SK-N-SH (cell line): ENCODE results near the gene DHRSX. TPM values are rescaled to one million over a fixed set of nuclear protein-coding genes. Genes with fewer than 3 reads are reported as not detected.

Experiments used
- CTCF ChIA-PET: fragments of 300-600, 350-600 bp; formaldehyde crosslinking; extraction: SDS; loops from one replicate; lab custom pipeline; 2021; lab: Yijun Ruan, JAX
- POLR2A ChIA-PET: fragments of 350-600 bp; sonication (Branson Sonifier 250); formaldehyde crosslinking; extraction: SDS; loops from one replicate; lab custom pipeline; 2020; ENCODE audit warnings: antibody characterized with exemption, inconsistent platforms; lab: Yijun Ruan, JAX
- DNase-seq: peaks from one replicate; pipeline ENCODE4 v3.0.0; 2012
- H2AFZ ChIP-seq: fragments of 200-600 bp; sonication (generic); 2 replicates; pipeline ENCODE4 v1.8.1; 2016; ENCODE audit warnings: antibody characterized with exemption, mild to moderate bottlenecking, low read depth
- H3F3A ChIP-seq: fragments of 200-600 bp; sonication (generic); replicated peaks from 2 replicates; pipeline ENCODE3; 2016; ENCODE audit warnings: antibody characterized with exemption, mild to moderate bottlenecking; ENCODE audit not compliant: insufficient read depth
- H3K27ac ChIP-seq, 2 experiments: fragments of 200-500 bp in 1 of 2; fragments of 200-600 bp in 1 of 2; sonication (Bioruptor generic) in 1 of 2; sonication (generic), shearing (Covaris generic) in 1 of 2; 2 replicates each; pipeline versions ENCODE4 v1.5.1 to v1.6.1; 2014 to 2016; ENCODE audit warnings: low read depth in 2 of 2, inconsistent platforms in 1 of 2, low read length in 1 of 2, mild to moderate bottlenecking in 1 of 2, mixed read lengths in 1 of 2
- H3K27me3 ChIP-seq: fragments of 200-600 bp; sonication (generic), shearing (Covaris generic); 2 replicates; pipeline ENCODE4 v1.6.1; 2016; ENCODE audit warnings: mixed run types; ENCODE audit not compliant: insufficient read depth
- H3K36me3 ChIP-seq, 2 experiments: fragments of 200-500 bp in 1 of 2; fragments of 200-600 bp in 1 of 2; sonication (Bioruptor generic) in 1 of 2; sonication (generic) in 1 of 2; replicated peaks in 1 of 2; 2 replicates each; pipeline versions ENCODE3 to v1.5.1; 2014 to 2016; ENCODE audit warnings: low read length in 1 of 2, mild to moderate bottlenecking in 1 of 2; ENCODE audit not compliant: insufficient read depth in 2 of 2, control insufficient read depth in 1 of 2
- H3K4me1 ChIP-seq, 2 experiments: fragments of 200-500 bp in 1 of 2; fragments of 200-600 bp in 1 of 2; sonication (Bioruptor generic) in 1 of 2; sonication (generic), shearing (Covaris generic) in 1 of 2; 2 replicates each; pipeline versions ENCODE4 v1.5.1 to v1.6.1; 2014 to 2016; ENCODE audit warnings: low read depth in 1 of 2, low read length in 1 of 2, mixed run types in 1 of 2; ENCODE audit not compliant: insufficient read depth in 2 of 2, control insufficient read depth in 1 of 2
- H3K4me2 ChIP-seq: fragments of 200-600 bp; sonication (generic), shearing (Covaris generic); 2 replicates; pipeline ENCODE4 v1.6.1; 2017; ENCODE audit warnings: mixed run types
- H3K4me3 ChIP-seq, 2 experiments: fragments of 200-500 bp in 1 of 2; fragments of 200-600 bp in 1 of 2; sonication (Bioruptor generic) in 1 of 2; sonication (generic), shearing (Covaris generic) in 1 of 2; 2 replicates each; pipeline versions ENCODE4 v1.5.1 to v1.8.1; 2014 to 2016; ENCODE audit warnings: low read depth in 2 of 2, inconsistent platforms in 1 of 2, low read length in 1 of 2, mild to moderate bottlenecking in 1 of 2, mixed read lengths in 1 of 2, moderate library complexity in 1 of 2
- H3K79me2 ChIP-seq: fragments of 200-600 bp; sonication (generic); 2 replicates; pipeline ENCODE4 v1.8.1; 2017; ENCODE audit warnings: mild to moderate bottlenecking; ENCODE audit not compliant: insufficient read depth
- H3K9ac ChIP-seq: fragments of 200-600 bp; sonication (generic); 2 replicates; pipeline ENCODE4 v1.6.1; 2017; ENCODE audit warnings: mixed run types
- H3K9me2 ChIP-seq: fragments of 200-600 bp; sonication (generic); 2 replicates; pipeline ENCODE4 v1.6.1; 2017; ENCODE audit warnings: mixed run types
- H3K9me3 ChIP-seq: fragments of 200-600 bp; sonication (generic); 2 replicates; pipeline ENCODE4 v1.6.1; 2017; ENCODE audit warnings: mixed run types, mild to moderate bottlenecking, moderate library complexity
- H4K20me1 ChIP-seq: fragments of 200-600 bp; sonication (generic); 2 replicates; pipeline ENCODE4 v1.6.1; 2017; ENCODE audit warnings: mild to moderate bottlenecking, mixed run types; ENCODE audit not compliant: insufficient read depth
- EZH2phosphoT487 ChIP-seq: fragments of 200-600 bp; sonication (generic); IDR thresholded peaks from 2 replicates; pipeline ENCODE4 v1.6.1; 2017; ENCODE audit warnings: low read depth, mixed run types, mild to moderate bottlenecking, antibody characterized with exemption, moderate library complexity, borderline replicate concordance
- FOXM1 ChIP-seq: IDR thresholded peaks from 2 replicates; pipeline ENCODE4 v1.4.0; 2012; ENCODE audit warnings: low read depth, mild to moderate bottlenecking
- GABPA ChIP-seq: IDR thresholded peaks from 2 replicates; pipeline ENCODE4 v1.4.0; 2012; ENCODE audit warnings: low read depth, mild to moderate bottlenecking
- IRF3 ChIP-seq: fragments of 150-350 bp; IDR thresholded peaks from 2 replicates; pipeline ENCODE4 v1.6.1; 2016; ENCODE audit warnings: mild to moderate bottlenecking, low read depth, low read length
- NFIC ChIP-seq: IDR thresholded peaks from 2 replicates; pipeline ENCODE4 v1.4.0; 2012; ENCODE audit warnings: borderline replicate concordance
- POLR2AphosphoS5 ChIP-seq: IDR thresholded peaks from 2 replicates; pipeline ENCODE4 v1.6.1; 2012; ENCODE audit warnings: low read depth, low read length
- RAD21 ChIP-seq: IDR thresholded peaks from 2 replicates; pipeline ENCODE4 v1.6.1; 2012; ENCODE audit warnings: mild to moderate bottlenecking, low read length
- RXRA ChIP-seq: IDR thresholded peaks from 2 replicates; pipeline ENCODE4 v1.4.0; 2012; ENCODE audit warnings: low read depth, mild to moderate bottlenecking, borderline replicate concordance
- WGBS: methylation state at CpG from one replicate; pipeline ENCODE4 v1.1.6; 2017; ENCODE audit warnings: low lambda C conversion rate; 5-methylcytosine and 5-hydroxymethylcytosine counted together
- polyA plus RNA-seq, 3 experiments: library from polyadenylated mRNA; depleted of rRNA; stranded (reverse); fragments of >200 nt; gene quantifications; 2 replicates each; pipeline ENCODE4 v1.2.3, GENCODE V29; 2012
- TF ChIP-seq, protein P1 (sequence below): IDR thresholded peaks from 2 replicates; pipeline ENCODE4 v1.4.0; 2012; ENCODE audit warnings: low read depth, borderline replicate concordance
- TF ChIP-seq, protein P2 (sequence below): fragments of 200-600 bp; sonication (generic); IDR thresholded peaks from 2 replicates; pipeline ENCODE4 v1.6.1; 2017; ENCODE audit warnings: antibody characterized with exemption, mild to moderate bottlenecking, moderate library complexity
- TF ChIP-seq, protein P3 (sequence below): IDR thresholded peaks from 2 replicates; pipeline ENCODE4; 2012

The DHRSX gene
- polyA plus RNA-seq, 1 of the 3 experiments (the other 2 are of a cell fraction): 34.3 TPM

DNA sequence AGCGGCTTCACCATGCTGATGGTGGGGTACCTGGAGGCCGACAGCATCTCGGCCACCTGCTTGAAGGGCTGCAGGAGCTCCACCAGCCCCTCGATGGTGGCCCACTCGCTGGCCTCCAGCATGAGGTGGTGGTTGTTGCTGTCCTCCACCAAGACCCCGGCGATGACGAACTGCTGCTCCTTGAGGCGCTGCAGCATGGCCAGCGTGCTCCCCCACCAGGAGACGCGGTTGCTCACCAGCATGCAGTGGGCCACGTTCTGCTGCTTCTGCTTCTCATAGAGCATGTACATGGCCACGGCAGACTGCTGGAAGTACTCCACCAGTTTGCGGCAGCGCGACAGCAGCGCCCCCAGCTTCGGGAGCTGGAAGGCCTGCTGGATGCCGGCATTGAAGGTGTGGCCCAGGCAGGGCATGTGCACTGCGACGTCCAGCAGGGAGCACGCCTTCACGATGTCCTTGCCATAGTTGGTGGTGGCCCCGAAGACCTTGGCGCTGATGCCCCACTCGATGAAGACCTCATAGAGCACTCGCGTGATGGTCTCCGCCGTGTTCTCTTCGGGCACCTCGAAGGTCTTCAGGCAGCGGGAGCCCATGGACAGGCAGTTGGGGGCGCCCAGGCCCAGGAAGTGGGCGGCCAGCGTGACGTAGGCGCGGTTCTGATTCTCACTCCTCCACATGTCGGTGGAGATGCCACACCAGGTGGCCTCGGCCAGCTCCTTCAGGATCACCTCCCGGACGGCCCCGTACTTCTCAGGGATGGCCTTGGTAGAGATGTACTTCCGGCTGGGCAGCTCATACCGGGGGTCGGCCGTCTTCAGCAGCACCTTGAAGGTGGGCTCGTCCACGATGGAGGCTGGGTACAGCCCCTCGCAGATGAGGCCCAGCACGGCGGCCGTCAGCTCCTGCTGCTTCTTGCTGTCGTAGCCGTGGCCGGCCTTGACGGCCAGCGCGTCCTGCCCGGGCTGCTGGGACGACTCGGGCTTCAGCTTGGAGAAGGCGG is 11.0 kb downstream of the DHRSX start:
- no peak overlapping the region for H2AFZ ChIP-seq
- DNase-seq: no peak
- no peaks in the 10 kb centered on the region for H3K9me2 ChIP-seq
- H3K36me3 ChIP-seq: peaks cover 13 to 41% of the 10 kb centered on the region in 2 experiments
- no peaks in the 10 kb centered on the region; the same call in 1 of the 2 replicates for H3K9me3 ChIP-seq
- no peak overlapping the region for H3K27ac ChIP-seq
- POLR2A ChIA-PET: no interaction called here
- no peak overlapping the region for H3K9ac ChIP-seq
- H3K4me1 ChIP-seq: peaks cover 5 to 7% of the 10 kb centered on the region in 2 experiments; a peak in 1 of 4 replicates
- 92% methylated on average over 13 of the region's 65 CpGs for WGBS
- H3K4me3 ChIP-seq: no peak overlapping the region
- TF ChIP-seq FOXM1: no peak
- TF ChIP-seq POLR2AphosphoS5: no peak
- TF ChIP-seq EZH2phosphoT487: no peak
- TF ChIP-seq GABPA: no peak
- TF ChIP-seq NFIC: no peak
- no peak for TF ChIP-seq RXRA
- TF ChIP-seq, protein P1, sequence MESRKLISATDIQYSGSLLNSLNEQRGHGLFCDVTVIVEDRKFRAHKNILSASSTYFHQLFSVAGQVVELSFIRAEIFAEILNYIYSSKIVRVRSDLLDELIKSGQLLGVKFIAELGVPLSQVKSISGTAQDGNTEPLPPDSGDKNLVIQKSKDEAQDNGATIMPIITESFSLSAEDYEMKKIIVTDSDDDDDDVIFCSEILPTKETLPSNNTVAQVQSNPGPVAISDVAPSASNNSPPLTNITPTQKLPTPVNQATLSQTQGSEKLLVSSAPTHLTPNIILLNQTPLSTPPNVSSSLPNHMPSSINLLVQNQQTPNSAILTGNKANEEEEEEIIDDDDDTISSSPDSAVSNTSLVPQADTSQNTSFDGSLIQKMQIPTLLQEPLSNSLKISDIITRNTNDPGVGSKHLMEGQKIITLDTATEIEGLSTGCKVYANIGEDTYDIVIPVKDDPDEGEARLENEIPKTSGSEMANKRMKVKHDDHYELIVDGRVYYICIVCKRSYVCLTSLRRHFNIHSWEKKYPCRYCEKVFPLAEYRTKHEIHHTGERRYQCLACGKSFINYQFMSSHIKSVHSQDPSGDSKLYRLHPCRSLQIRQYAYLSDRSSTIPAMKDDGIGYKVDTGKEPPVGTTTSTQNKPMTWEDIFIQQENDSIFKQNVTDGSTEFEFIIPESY: no peak
- TF ChIP-seq IRF3: no peak
- no peak for TF ChIP-seq RAD21
- TF ChIP-seq, protein P2, sequence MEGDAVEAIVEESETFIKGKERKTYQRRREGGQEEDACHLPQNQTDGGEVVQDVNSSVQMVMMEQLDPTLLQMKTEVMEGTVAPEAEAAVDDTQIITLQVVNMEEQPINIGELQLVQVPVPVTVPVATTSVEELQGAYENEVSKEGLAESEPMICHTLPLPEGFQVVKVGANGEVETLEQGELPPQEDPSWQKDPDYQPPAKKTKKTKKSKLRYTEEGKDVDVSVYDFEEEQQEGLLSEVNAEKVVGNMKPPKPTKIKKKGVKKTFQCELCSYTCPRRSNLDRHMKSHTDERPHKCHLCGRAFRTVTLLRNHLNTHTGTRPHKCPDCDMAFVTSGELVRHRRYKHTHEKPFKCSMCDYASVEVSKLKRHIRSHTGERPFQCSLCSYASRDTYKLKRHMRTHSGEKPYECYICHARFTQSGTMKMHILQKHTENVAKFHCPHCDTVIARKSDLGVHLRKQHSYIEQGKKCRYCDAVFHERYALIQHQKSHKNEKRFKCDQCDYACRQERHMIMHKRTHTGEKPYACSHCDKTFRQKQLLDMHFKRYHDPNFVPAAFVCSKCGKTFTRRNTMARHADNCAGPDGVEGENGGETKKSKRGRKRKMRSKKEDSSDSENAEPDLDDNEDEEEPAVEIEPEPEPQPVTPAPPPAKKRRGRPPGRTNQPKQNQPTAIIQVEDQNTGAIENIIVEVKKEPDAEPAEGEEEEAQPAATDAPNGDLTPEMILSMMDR: no peak
- TF ChIP-seq, protein P3, sequence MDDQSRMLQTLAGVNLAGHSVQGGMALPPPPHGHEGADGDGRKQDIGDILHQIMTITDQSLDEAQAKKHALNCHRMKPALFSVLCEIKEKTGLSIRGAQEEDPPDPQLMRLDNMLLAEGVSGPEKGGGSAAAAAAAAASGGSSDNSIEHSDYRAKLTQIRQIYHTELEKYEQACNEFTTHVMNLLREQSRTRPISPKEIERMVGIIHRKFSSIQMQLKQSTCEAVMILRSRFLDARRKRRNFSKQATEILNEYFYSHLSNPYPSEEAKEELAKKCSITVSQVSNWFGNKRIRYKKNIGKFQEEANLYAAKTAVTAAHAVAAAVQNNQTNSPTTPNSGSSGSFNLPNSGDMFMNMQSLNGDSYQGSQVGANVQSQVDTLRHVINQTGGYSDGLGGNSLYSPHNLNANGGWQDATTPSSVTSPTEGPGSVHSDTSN: no peak
- TF ChIP-seq, all 33 proteins: peak for 0
- H4K20me1 ChIP-seq: peaks cover 12% of the 10 kb centered on the region
- H3K4me2 ChIP-seq: no peak overlapping the region
- peaks cover 49% of the 10 kb centered on the region for H3K79me2 ChIP-seq
- H3K27me3 ChIP-seq: no peaks in the 10 kb centered on the region
- CTCF ChIA-PET: no interaction called here
- H3F3A ChIP-seq: no peaks in the 10 kb centered on the region
